Measurements from ENCODE around the gene MAML2. TPM values are rescaled to one million over a fixed set of nuclear protein-coding genes. Genes with fewer than 3 reads are reported as not detected.

Gene MAML2
- total and polyA plus RNA-seq, 2 experiments from 2014 or later = 2.0 to 7.1 TPM

DNA sequence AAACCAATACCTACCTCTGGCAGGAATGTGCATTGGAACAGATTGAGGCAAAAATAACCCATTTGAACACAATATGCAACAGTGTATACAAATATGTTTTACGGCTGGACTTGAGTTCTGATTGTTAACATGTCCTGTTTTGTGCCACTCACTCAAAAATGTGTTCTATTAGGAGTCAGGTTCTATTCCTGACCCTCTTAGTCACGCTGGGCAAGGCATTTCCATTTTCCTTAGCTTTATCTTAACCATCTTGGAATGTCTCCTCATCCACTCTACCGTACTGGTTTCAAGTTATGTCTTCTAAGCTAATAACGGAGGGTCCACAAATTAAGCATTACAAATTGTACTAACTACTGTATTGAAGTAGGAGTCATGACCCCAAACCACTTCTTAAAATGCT lies 78.6 kb downstream of the MAML2 start:
- Histone ChIP-seq H3K27ac (ENCODE audit: low read depth) (no peak overlapping the region), H3K9me2 (ENCODE audit: insufficient read depth) (no peaks in the 10 kb centered on the region), H3K79me2 (replicated peaks; ENCODE audit: insufficient read depth) (no peaks in the 10 kb centered on the region), H2AFZ (no peak overlapping the region), H3K4me1 (ENCODE audit: insufficient read depth) (peaks cover 10% of the 10 kb centered on the region), H3K4me3 (no peak overlapping the region), H3K4me2 (no peak overlapping the region), H3K36me3 (ENCODE audit: insufficient read depth) (no peaks in the 10 kb centered on the region), H3F3A (replicated peaks; ENCODE audit: low read depth) (no peaks in the 10 kb centered on the region), H3K27me3 (ENCODE audit: insufficient read depth) (no peaks in the 10 kb centered on the region), H4K20me1 (replicated peaks; ENCODE audit: insufficient read depth) (no peaks in the 10 kb centered on the region)
- Mint-ChIP-seq H3K27ac (no peak overlapping the region), H3K36me3 (ENCODE audit: low read depth) (peaks cover 3% of the 10 kb centered on the region; the same call in 2 of the 3 replicates), H3K4me3 (no peak overlapping the region), H3K27me3 (ENCODE audit: insufficient read depth, low read depth, poor library complexity) (peaks cover 6% of the 10 kb centered on the region), H3K9me3 (peaks cover 5% of the 10 kb centered on the region; the same call in 2 of the 3 replicates), H3K4me1 (peaks cover 29% of the 10 kb centered on the region)
- no peak for ATAC-seq
- TF ChIP-seq NANOG (IDR thresholded peaks at IDR 0.05; ENCODE audit: borderline replicate concordance) (no peak), EZH2phosphoT487 (IDR thresholded peaks at IDR 0.05; ENCODE audit: unreplicated experiment) (no peak), ZNF114 (CRISPR knock-in tag; IDR thresholded peaks at IDR 0.05) (no peak)
- TF ChIP-seq, protein P1, sequence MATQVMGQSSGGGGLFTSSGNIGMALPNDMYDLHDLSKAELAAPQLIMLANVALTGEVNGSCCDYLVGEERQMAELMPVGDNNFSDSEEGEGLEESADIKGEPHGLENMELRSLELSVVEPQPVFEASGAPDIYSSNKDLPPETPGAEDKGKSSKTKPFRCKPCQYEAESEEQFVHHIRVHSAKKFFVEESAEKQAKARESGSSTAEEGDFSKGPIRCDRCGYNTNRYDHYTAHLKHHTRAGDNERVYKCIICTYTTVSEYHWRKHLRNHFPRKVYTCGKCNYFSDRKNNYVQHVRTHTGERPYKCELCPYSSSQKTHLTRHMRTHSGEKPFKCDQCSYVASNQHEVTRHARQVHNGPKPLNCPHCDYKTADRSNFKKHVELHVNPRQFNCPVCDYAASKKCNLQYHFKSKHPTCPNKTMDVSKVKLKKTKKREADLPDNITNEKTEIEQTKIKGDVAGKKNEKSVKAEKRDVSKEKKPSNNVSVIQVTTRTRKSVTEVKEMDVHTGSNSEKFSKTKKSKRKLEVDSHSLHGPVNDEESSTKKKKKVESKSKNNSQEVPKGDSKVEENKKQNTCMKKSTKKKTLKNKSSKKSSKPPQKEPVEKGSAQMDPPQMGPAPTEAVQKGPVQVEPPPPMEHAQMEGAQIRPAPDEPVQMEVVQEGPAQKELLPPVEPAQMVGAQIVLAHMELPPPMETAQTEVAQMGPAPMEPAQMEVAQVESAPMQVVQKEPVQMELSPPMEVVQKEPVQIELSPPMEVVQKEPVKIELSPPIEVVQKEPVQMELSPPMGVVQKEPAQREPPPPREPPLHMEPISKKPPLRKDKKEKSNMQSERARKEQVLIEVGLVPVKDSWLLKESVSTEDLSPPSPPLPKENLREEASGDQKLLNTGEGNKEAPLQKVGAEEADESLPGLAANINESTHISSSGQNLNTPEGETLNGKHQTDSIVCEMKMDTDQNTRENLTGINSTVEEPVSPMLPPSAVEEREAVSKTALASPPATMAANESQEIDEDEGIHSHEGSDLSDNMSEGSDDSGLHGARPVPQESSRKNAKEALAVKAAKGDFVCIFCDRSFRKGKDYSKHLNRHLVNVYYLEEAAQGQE (IDR thresholded peaks at IDR 0.05; ENCODE audit: unreplicated experiment) = no peak
- TF ChIP-seq, protein P2, sequence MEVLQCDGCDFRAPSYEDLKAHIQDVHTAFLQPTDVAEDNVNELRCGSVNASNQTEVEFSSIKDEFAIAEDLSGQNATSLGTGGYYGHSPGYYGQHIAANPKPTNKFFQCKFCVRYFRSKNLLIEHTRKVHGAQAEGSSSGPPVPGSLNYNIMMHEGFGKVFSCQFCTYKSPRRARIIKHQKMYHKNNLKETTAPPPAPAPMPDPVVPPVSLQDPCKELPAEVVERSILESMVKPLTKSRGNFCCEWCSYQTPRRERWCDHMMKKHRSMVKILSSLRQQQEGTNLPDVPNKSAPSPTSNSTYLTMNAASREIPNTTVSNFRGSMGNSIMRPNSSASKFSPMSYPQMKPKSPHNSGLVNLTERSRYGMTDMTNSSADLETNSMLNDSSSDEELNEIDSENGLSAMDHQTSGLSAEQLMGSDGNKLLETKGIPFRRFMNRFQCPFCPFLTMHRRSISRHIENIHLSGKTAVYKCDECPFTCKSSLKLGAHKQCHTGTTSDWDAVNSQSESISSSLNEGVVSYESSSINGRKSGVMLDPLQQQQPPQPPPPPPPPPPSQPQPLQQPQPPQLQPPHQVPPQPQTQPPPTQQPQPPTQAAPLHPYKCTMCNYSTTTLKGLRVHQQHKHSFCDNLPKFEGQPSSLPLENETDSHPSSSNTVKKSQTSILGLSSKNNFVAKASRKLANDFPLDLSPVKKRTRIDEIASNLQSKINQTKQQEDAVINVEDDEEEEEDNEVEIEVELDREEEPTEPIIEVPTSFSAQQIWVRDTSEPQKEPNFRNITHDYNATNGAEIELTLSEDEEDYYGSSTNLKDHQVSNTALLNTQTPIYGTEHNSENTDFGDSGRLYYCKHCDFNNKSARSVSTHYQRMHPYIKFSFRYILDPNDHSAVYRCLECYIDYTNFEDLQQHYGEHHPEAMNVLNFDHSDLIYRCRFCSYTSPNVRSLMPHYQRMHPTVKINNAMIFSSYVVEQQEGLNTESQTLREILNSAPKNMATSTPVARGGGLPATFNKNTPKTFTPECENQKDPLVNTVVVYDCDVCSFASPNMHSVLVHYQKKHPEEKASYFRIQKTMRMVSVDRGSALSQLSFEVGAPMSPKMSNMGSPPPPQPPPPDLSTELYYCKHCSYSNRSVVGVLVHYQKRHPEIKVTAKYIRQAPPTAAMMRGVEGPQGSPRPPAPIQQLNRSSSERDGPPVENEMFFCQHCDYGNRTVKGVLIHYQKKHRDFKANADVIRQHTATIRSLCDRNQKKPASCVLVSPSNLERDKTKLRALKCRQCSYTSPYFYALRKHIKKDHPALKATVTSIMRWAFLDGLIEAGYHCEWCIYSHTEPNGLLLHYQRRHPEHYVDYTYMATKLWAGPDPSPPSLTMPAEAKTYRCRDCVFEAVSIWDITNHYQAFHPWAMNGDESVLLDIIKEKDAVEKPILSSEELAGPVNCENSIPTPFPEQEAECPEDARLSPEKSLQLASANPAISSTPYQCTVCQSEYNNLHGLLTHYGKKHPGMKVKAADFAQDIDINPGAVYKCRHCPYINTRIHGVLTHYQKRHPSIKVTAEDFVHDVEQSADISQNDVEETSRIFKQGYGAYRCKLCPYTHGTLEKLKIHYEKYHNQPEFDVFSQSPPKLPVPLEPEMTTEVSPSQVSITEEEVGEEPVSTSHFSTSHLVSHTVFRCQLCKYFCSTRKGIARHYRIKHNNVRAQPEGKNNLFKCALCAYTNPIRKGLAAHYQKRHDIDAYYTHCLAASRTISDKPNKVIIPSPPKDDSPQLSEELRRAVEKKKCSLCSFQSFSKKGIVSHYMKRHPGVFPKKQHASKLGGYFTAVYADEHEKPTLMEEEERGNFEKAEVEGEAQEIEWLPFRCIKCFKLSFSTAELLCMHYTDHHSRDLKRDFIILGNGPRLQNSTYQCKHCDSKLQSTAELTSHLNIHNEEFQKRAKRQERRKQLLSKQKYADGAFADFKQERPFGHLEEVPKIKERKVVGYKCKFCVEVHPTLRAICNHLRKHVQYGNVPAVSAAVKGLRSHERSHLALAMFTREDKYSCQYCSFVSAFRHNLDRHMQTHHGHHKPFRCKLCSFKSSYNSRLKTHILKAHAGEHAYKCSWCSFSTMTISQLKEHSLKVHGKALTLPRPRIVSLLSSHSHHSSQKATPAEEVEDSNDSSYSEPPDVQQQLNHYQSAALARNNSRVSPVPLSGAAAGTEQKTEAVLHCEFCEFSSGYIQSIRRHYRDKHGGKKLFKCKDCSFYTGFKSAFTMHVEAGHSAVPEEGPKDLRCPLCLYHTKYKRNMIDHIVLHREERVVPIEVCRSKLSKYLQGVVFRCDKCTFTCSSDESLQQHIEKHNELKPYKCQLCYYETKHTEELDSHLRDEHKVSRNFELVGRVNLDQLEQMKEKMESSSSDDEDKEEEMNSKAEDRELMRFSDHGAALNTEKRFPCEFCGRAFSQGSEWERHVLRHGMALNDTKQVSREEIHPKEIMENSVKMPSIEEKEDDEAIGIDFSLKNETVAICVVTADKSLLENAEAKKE (CRISPR knock-in tag; IDR thresholded peaks at IDR 0.05) = no peak
- TF ChIP-seq, protein P3, sequence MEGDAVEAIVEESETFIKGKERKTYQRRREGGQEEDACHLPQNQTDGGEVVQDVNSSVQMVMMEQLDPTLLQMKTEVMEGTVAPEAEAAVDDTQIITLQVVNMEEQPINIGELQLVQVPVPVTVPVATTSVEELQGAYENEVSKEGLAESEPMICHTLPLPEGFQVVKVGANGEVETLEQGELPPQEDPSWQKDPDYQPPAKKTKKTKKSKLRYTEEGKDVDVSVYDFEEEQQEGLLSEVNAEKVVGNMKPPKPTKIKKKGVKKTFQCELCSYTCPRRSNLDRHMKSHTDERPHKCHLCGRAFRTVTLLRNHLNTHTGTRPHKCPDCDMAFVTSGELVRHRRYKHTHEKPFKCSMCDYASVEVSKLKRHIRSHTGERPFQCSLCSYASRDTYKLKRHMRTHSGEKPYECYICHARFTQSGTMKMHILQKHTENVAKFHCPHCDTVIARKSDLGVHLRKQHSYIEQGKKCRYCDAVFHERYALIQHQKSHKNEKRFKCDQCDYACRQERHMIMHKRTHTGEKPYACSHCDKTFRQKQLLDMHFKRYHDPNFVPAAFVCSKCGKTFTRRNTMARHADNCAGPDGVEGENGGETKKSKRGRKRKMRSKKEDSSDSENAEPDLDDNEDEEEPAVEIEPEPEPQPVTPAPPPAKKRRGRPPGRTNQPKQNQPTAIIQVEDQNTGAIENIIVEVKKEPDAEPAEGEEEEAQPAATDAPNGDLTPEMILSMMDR (conservative IDR thresholded peaks at IDR 0.05; ENCODE audit: low read depth in 2 of 2) = no peak
- DNase-seq (ENCODE audit: low spot score) = no peak

Measured in GM23338 (cell line).